Upper lobe of left lung (tissue), 6 donors: ENCODE results near the gene PLA2G15. TPM values are rescaled to one million over a fixed set of nuclear protein-coding genes. Genes with fewer than 3 reads are reported as not detected.

Experiments used
- ATAC-seq, 2 donors: fragments of 200-7000 bp; cut with Tn5 transposase; one replicate each; pipeline ENCODE4 v1.9.1; 2022; ENCODE audit warnings: mild to moderate bottlenecking in 2 of 2, moderate library complexity in 2 of 2; ENCODE audit not compliant: low FRiP score in 2 of 2
- DNase-seq, 2 donors: peaks; one replicate each; pipeline ENCODE4 v3.0.0-alpha.2; 2019 to 2020
- H3K27ac ChIP-seq, 4 donors: fragments of 200-600 bp; sonication (generic); one replicate each; pipeline ENCODE4 v1.5.1; 2016 to 2019
- H3K27me3 ChIP-seq, 4 donors: fragments of 200-600 bp; sonication (generic); one replicate each; pipeline ENCODE4 v1.5.1; 2017 to 2019
- H3K36me3 ChIP-seq, 4 donors: fragments of 200-600 bp; sonication (generic); one replicate each; pipeline ENCODE4 v1.5.1; 2016 to 2019
- H3K4me1 ChIP-seq, 4 donors: fragments of 200-600 bp; sonication (generic); one replicate each; pipeline ENCODE4 v1.5.1; 2018 to 2019
- H3K4me3 ChIP-seq, 4 donors: fragments of 200-600 bp; sonication (generic); one replicate each; pipeline ENCODE4 v1.5.1; 2017 to 2019; ENCODE audit warnings: mild to moderate bottlenecking in 2 of 4, moderate library complexity in 1 of 4
- H3K9me3 ChIP-seq, 4 donors: fragments of 200-600 bp; sonication (generic); one replicate each; pipeline ENCODE4 v1.5.1; 2018 to 2019
- CTCF ChIP-seq, 6 experiments: fragments of 450-650 bp in 4 of 6; fragments of 200-600 bp in 2 of 6; sonication (generic) in 2 of 6; IDR thresholded peaks; one replicate each; pipeline ENCODE4 v1.5.1; 2016 to 2019; ENCODE audit warnings: antibody characterized with exemption in 6 of 6
- EP300 ChIP-seq, 4 donors: sonication (generic); formaldehyde crosslinking; IDR thresholded peaks; one replicate each; pipeline ENCODE4 v1.5.1; 2017; ENCODE audit warnings: antibody characterized with exemption in 4 of 4, control low read depth in 2 of 4
- POLR2A ChIP-seq, 4 donors: fragments of 450-650 bp; IDR thresholded peaks; one replicate each; pipeline ENCODE4 v1.5.1; 2016 to 2017; ENCODE audit warnings: antibody characterized with exemption in 4 of 4, mild to moderate bottlenecking in 2 of 4
- POLR2AphosphoS5 ChIP-seq, 2 donors: sonication (generic); formaldehyde crosslinking; IDR thresholded peaks; one replicate each; pipeline ENCODE4 v1.5.1; 2017; ENCODE audit warnings: antibody characterized with exemption in 2 of 2
- WGBS, 2 donors: methylation state at CpG; one replicate each; pipeline ENCODE4 v1.1.5; 2017 to 2018; 5-methylcytosine and 5-hydroxymethylcytosine counted together
- small RNA-seq, 4 donors: library from RNA; depleted of rRNA; stranded (forward); fragments of <200 nt; gene quantifications; one replicate each; pipeline ENCODE3, GENCODE V24; 2016
- total RNA-seq, 6 donors: library from RNA; depleted of rRNA in 4 of 6; stranded (reverse); fragments of >200 nt in 4 of 6; gene quantifications; one replicate each; pipeline versions ENCODE4 v1.1.0 to v1.2.1, GENCODE V29; 2016 to 2021
- donor health status: DM: no; HTN: no; CAD: no; lungs with moderate emphysema.
- donor health status: DM: no; HTN: yes; CAD: no; lungs with severe emphysema.

PLA2G15 gene
- total RNA-seq, 6 donors from 2014 or later, result 25.6 to 84.8 (median 57.5) TPM

- no peaks in the 10 kb centered on the region for H3K9me3 ChIP-seq
- H3K4me1 ChIP-seq, result peaks cover 23 to 40% (median 30%) of the 10 kb centered on the region in 4 donors
- TF ChIP-seq EP300 (IDR thresholded peaks at IDR 0.05) (no peak), POLR2AphosphoS5 (IDR thresholded peaks at IDR 0.05) (no peak), POLR2A (IDR thresholded peaks at IDR 0.05) (no peak), CTCF (IDR thresholded peaks at IDR 0.05) (no peak)
- peak overlapping the region; percentile 59 to 99 (median 89) for H3K4me3 ChIP-seq
- H3K27me3 ChIP-seq, result no peaks in the 10 kb centered on the region
- H3K27ac ChIP-seq, result peak overlapping the region; percentile 85 to 93 (median 86)
- 0% methylated on average over 29 of the region's 29 CpGs; no CpG with 5 or more reads in 1 of the 2 donors for WGBS, 2 donors
- peak; percentile 52 to 74 for ATAC-seq
- peaks cover 4 to 37% (median 20%) of the 10 kb centered on the region in 4 donors for H3K36me3 ChIP-seq
- peak; percentile 30 to 84 for DNase-seq
These were observed 65.2 kb downstream of the PLA2G15 start for GRCh38 chr16:68310437-68310773.

Small RNAs within 50 kb of the gene (small RNA-seq; reads per million reads assigned to genes)
- gene RNU6-1262P, result 0 reads per million in 4 donors

Other genes with a start within 250 kb of the PLA2G15 start
- 10 to 100 TPM in 5 of 6 donors, 1 to 10 TPM in 1; 7.1 to 56.6 (median 23.0) TPM for gene DPEP2, start 245.9 kb upstream of the PLA2G15 start, total RNA-seq
- not detected for gene DPEP2NB, start 229.5 kb upstream of the PLA2G15 start, total RNA-seq
- 10 to 100 TPM in 4 of 6 donors, 1 to 10 TPM in 2; 4.4 to 13.2 (median 12.1) TPM for gene DDX28, start 222.1 kb upstream of the PLA2G15 start, total RNA-seq
- gene DUS2, start 222.1 kb upstream of the PLA2G15 start, total RNA-seq, result 10 to 100 TPM; 12.7 to 28.3 (median 16.8) TPM
- gene NFATC3, start 160.0 kb upstream of the PLA2G15 start, total RNA-seq, result 10 to 100 TPM; 49.1 to 95.3 (median 68.0) TPM
- 100 to 1,000 TPM in 1 of 6 donors, 10 to 100 TPM in 5; 54.2 to 102 (median 64.4) TPM for gene ESRP2, start 9.2 kb upstream of the PLA2G15 start, total RNA-seq
- 100 to 1,000 TPM in 1 of 6 donors, 10 to 100 TPM in 5; 44.9 to 109 (median 49.5) TPM for gene SLC7A6, start 19.2 kb downstream of the PLA2G15 start, total RNA-seq
- 10 to 100 TPM in 5 of 6 donors, 1 to 10 TPM in 1; 9.9 to 35.6 (median 18.5) TPM for gene SLC7A6OS, start 65.6 kb downstream of the PLA2G15 start, total RNA-seq
- gene PRMT7, start 65.6 kb downstream of the PLA2G15 start, total RNA-seq, result 100 to 1,000 TPM in 1 of 6 donors, 10 to 100 TPM in 5; 26.9 to 166 (median 38.8) TPM
- 10 to 100 TPM in 1 of 6 donors, 1 to 10 TPM in 5; 1.2 to 10.7 (median 3.2) TPM for gene SMPD3, start 203.1 kb downstream of the PLA2G15 start, total RNA-seq